Body of pancreas (tissue), 4 donors: Measurements from ENCODE around the gene SEC22A. TPM values are rescaled to one million over a fixed set of nuclear protein-coding genes. Genes with fewer than 3 reads are reported as not detected.

ENCODE experiments used
- ATAC-seq: fragments of 150-250 bp; one replicate; pipeline ENCODE4 v1.9.1; 2016
- DNase-seq, 4 donors: peaks; one replicate each; pipeline ENCODE4 v3.0.0-alpha.2; 2019
- H3K27ac ChIP-seq, 4 donors: fragments of 200-600 bp; sonication (generic); 1 replicate in 3 of 4; 2 replicates in 1 of 4; pipeline versions ENCODE4 v1.5.1 to v1.6.1; 2016 to 2019; ENCODE audit warnings: mild to moderate bottlenecking in 1 of 4, mixed read lengths in 1 of 4, moderate library complexity in 1 of 4
- H3K27me3 ChIP-seq, 2 donors: fragments of 200-600 bp; sonication (generic); one replicate each; pipeline ENCODE4 v1.6.0; 2016; ENCODE audit warnings: mild to moderate bottlenecking in 1 of 2
- H3K36me3 ChIP-seq, 2 donors: fragments of 200-600 bp; sonication (generic); replicated peaks in 1 of 2; 2 replicates each; pipeline ENCODE4 v1.5.1; 2016; ENCODE audit warnings: low read depth in 2 of 2; ENCODE audit not compliant: insufficient read depth in 1 of 2
- H3K4me1 ChIP-seq: fragments of 200-600 bp; sonication (generic); one replicate; pipeline ENCODE4 v1.6.0; 2016
- H3K4me3 ChIP-seq, 2 donors: fragments of 200-600 bp; sonication (generic); 1 replicate in 1 of 2; 2 replicates in 1 of 2; pipeline ENCODE4 v1.5.1; 2016 to 2019
- H3K9me3 ChIP-seq, 3 donors: fragments of 200-600 bp; sonication (generic); 1 replicate in 2 of 3; 2 replicates in 1 of 3; pipeline ENCODE4 v1.5.1; 2016
- CTCF ChIP-seq, 7 experiments: fragments of 450-650 bp in 4 of 7; fragments of 200-600 bp in 3 of 7; sonication (generic) in 3 of 7; IDR thresholded peaks; one replicate each; pipeline ENCODE4 v1.5.1; 2016 to 2019; ENCODE audit warnings: antibody characterized with exemption in 7 of 7
- POLR2A ChIP-seq, 3 donors: fragments of 450-650 bp; IDR thresholded peaks; one replicate each; pipeline ENCODE4 v1.6.1; 2016; ENCODE audit warnings: antibody characterized with exemption in 3 of 3, mild to moderate bottlenecking in 2 of 3
- WGBS, 2 donors: methylation state at CpG; one replicate each; pipeline ENCODE4 v1.1.5; 2017; 5-methylcytosine and 5-hydroxymethylcytosine counted together
- intact Hi-C: fragments of 100-400 bp; cut with DNase I; formaldehyde crosslinking; loops from one replicate; pipeline ENCODE4 v1.15.1; 2023
- total RNA-seq, 2 donors: library from RNA; depleted of rRNA; stranded (reverse); fragments of >200 nt; gene quantifications; one replicate each; pipeline ENCODE4 v1.1.0, GENCODE V29; 2016

Gene SEC22A
- total RNA-seq, 2 donors from 2014 or later = 16.5 to 18.4 TPM

GRCh38 chr3:123270818-123271217, 69.1 kb downstream of the SEC22A start:
- Histone ChIP-seq H3K4me1 (peaks cover 14% of the 10 kb centered on the region), H3K9me3 (no peaks in the 10 kb centered on the region), H3K36me3 (peaks cover 0 to 2% of the 10 kb centered on the region in 2 donors), H3K27ac (peak overlapping the region in 3 of 4 donors; percentile 17 to 60 (median 38)), H3K27me3 (no peaks in the 10 kb centered on the region), H3K4me3 (no peak overlapping the region)
- WGBS, 2 donors = 65 to 69% methylated on average over 2 of the region's 2 CpGs
- intact Hi-C loops = no loop called here
- DNase-seq = no peak
- TF ChIP-seq POLR2A (IDR thresholded peaks at IDR 0.05) (no peak), CTCF (IDR thresholded peaks at IDR 0.05) (no peak)
- ATAC-seq = peak; percentile 60

DNA sequence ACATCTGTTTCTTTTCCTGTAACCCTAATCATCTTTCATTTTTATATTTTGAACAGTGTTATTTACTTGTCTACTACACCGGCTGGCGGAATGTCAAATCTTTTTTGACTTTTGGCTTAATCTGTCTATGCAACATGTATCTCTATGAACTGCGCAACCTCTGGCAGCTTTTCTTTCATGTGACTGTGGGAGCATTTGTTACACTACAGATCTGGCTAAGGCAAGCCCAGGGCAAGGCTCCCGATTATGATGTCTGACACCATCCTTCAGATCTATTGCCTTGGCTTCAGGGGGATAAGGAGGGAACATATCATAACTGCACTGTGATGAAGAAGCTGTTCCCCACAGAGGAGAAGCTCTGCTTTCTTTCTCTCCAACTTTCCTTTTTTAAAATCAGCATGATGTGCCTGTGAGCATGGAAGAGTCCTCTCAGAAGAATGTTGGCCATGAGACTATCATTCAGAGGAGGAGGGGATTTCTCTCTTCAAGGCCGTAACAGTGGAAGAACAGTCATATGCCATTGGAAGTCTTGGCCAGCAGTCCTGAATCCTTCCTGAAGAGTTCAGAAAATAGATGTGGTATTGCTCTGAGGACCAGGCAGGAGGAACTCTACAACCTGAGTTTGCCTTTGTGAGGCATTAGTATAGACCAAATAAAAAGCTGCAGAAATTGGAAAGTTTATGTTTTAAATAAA, 69.9 kb downstream of the SEC22A start:
- Histone ChIP-seq H3K27me3 (no peaks in the 10 kb centered on the region), H3K4me3 (no peak overlapping the region), H3K36me3 (peaks cover 0 to 2% of the 10 kb centered on the region in 2 donors), H3K27ac (peak overlapping the region in 3 of 4 donors; percentile 30 to 60 (median 38)), H3K9me3 (no peaks in the 10 kb centered on the region), H3K4me1 (peaks cover 14% of the 10 kb centered on the region)
- no peak for TF ChIP-seq CTCF (IDR thresholded peaks at IDR 0.05)
- TF ChIP-seq POLR2A (IDR thresholded peaks at IDR 0.05) = no peak
- ATAC-seq (no peak), DNase-seq (peak in 1 of 4 donors; percentile 26)
- 50 to 60% methylated on average over 5 of the region's 5 CpGs for WGBS, 2 donors
- intact Hi-C loops = no loop called here

DNA sequence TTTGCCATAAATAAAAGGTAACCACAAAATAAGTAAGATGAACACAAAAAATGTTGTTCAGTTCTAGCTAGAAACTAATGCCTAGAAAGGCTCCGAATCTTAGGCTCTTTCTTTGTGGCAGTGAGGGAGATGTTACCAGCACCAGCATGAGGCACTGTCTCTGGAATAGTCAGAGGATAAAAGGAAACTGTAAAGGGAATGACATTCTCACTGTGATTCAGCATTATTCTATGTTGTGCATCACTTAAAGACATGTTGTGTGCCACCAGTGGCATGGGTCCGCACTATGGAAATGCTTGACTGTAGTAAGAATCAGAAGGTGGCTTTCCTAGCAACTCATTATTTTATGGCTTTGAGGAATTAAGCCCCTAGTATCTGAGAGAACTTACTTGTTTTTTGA, 70.8 kb downstream of the SEC22A start:
- ATAC-seq (no peak), DNase-seq (no peak)
- no peak overlapping the region for H3K27ac ChIP-seq
- no peak overlapping the region for H3K4me3 ChIP-seq
- H3K4me1 ChIP-seq = peaks cover 14% of the 10 kb centered on the region
- WGBS, 2 donors = 92% methylated on average over 2 of the region's 2 CpGs
- peaks cover 0 to 2% of the 10 kb centered on the region in 2 donors for H3K36me3 ChIP-seq
- intact Hi-C loops = no loop called here
- no peaks in the 10 kb centered on the region for H3K9me3 ChIP-seq
- no peaks in the 10 kb centered on the region for H3K27me3 ChIP-seq
- TF ChIP-seq POLR2A (IDR thresholded peaks at IDR 0.05) (no peak), CTCF (IDR thresholded peaks at IDR 0.05) (no peak)

DNA sequence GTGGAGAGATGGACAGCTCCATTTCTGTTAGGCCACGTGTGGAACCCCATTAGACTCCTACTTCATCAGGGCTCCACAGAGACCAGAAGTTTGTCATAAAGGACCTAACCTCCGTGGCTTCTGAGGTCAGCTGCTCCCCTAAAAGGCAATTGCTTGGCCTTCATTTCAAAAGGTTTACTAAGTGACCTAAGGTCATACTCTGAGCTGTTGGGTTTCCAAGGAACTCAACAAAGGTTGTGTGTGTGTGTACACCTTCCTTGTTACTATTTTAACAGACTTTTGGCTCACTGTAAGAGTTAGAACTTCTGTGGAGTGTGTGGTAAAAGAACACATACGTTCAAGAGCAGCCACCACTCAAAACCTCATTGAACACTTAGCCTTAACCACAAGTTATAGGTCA, 73.9 kb downstream of the SEC22A start:
- WGBS, 2 donors = 65 to 72% methylated on average over 3 of the region's 3 CpGs
- DNase-seq (no peak), ATAC-seq (no peak)
- no peaks in the 10 kb centered on the region for H3K27me3 ChIP-seq
- TF ChIP-seq POLR2A (IDR thresholded peaks at IDR 0.05) (no peak), CTCF (IDR thresholded peaks at IDR 0.05) (no peak)
- no peak overlapping the region for H3K4me3 ChIP-seq
- peaks cover 7% of the 10 kb centered on the region for H3K4me1 ChIP-seq
- intact Hi-C loops = no loop called here
- no peaks in the 10 kb centered on the region for H3K9me3 ChIP-seq
- H3K36me3 ChIP-seq = peaks cover 0 to 2% of the 10 kb centered on the region in 2 donors
- no peak overlapping the region for H3K27ac ChIP-seq
